OCI-LY7 (cell line): ENCODE measurements around the gene MYH6. TPM values are rescaled to one million over a fixed set of nuclear protein-coding genes. Genes with fewer than 3 reads are reported as not detected.

Experiments
- BruUV-seq: library from RNA; stranded (reverse); fragments of 400-500 nt; replicated peaks from 2 replicates; lab custom pipeline; 2021; lab: Mats Ljungman, UMichigan
- CTCF ChIA-PET: fragments of 300-600 bp; sonication (Branson Sonifier 250); formaldehyde crosslinking; loops from one replicate; lab custom pipeline; 2022; ENCODE audit warnings: antibody characterized with exemption; ENCODE audit not compliant: unreplicated experiment; lab: Charles Lee
- POLR2A ChIA-PET: fragments of 300-600 bp; sonication (Branson Sonifier 250); formaldehyde crosslinking; loops from one replicate; lab custom pipeline; 2022; ENCODE audit warnings: antibody characterized with exemption; lab: Charles Lee
- DNase-seq: peaks from one replicate; pipeline ENCODE4 v3.0.0-alpha.2; 2015; ENCODE audit warnings: low spot score
- H2AFZ ChIP-seq: fragments of 200-600 bp; sonication (generic), shearing (Covaris generic); 2 replicates; pipeline ENCODE4 v1.6.1; 2014; ENCODE audit warnings: mild to moderate bottlenecking, antibody characterized with exemption, low read length, moderate library complexity
- H3K27ac ChIP-seq: fragments of 200-600 bp; sonication (generic); 2 replicates; pipeline ENCODE4 v1.5.1; 2014; ENCODE audit warnings: mixed run types, low read depth, mild to moderate bottlenecking, moderate library complexity, low read length, inconsistent platforms; ENCODE audit not compliant: poor library complexity, severe bottlenecking
- H3K36me3 ChIP-seq: fragments of 200-600 bp; sonication (generic); 2 replicates; pipeline ENCODE4 v1.6.1; 2014; ENCODE audit warnings: mild to moderate bottlenecking, antibody characterized with exemption, low read length, moderate library complexity, mixed read lengths; ENCODE audit not compliant: insufficient read depth
- H3K4me1 ChIP-seq: fragments of 200-600 bp; sonication (generic); 2 replicates; pipeline ENCODE4 v1.5.1; 2014; ENCODE audit warnings: mild to moderate bottlenecking, low read length; ENCODE audit not compliant: insufficient read depth, poor library complexity, severe bottlenecking
- H3K4me2 ChIP-seq: fragments of 200-600 bp; sonication (generic); 2 replicates; pipeline ENCODE4 v1.6.1; 2014; ENCODE audit warnings: mild to moderate bottlenecking, low read length
- H3K4me3 ChIP-seq: fragments of 200-600 bp; sonication (generic); 2 replicates; pipeline ENCODE4 v1.5.1; 2014; ENCODE audit warnings: mild to moderate bottlenecking, low read depth, low read length; ENCODE audit not compliant: poor library complexity, severe bottlenecking
- H3K79me2 ChIP-seq: fragments of 200-600 bp; sonication (generic); 2 replicates; pipeline ENCODE4 v1.6.1; 2016; ENCODE audit warnings: low read depth, mild to moderate bottlenecking, low read length, moderate library complexity, mixed read lengths; ENCODE audit not compliant: insufficient read depth
- H3K9me2 ChIP-seq: fragments of 200-600 bp; sonication (generic); 2 replicates; pipeline ENCODE4 v1.6.1; 2016; ENCODE audit warnings: mild to moderate bottlenecking, low read length, mixed read lengths; ENCODE audit not compliant: insufficient read depth
- H3K9me3 ChIP-seq: fragments of 200-600 bp; sonication (generic); 2 replicates; pipeline ENCODE4 v1.6.1; 2014; ENCODE audit warnings: mild to moderate bottlenecking, mixed run types, low read length, mixed read lengths
- H4K20me1 ChIP-seq: fragments of 200-600 bp; sonication (generic); 2 replicates; pipeline ENCODE4 v1.6.1; 2014; ENCODE audit warnings: mild to moderate bottlenecking, antibody characterized with exemption, low read length, moderate library complexity, mixed read lengths; ENCODE audit not compliant: insufficient read depth
- CTCF ChIP-seq: fragments of 200-600 bp; sonication (generic); conservative IDR thresholded peaks from 2 replicates; pipeline ENCODE4 v1.5.1; 2014; ENCODE audit warnings: mild to moderate bottlenecking, antibody characterized with exemption, low read length, moderate library complexity, mixed read lengths
- EZH2phosphoT487 ChIP-seq: fragments of 200-600 bp; sonication (generic); IDR thresholded peaks from 2 replicates; pipeline ENCODE4 v1.6.1; 2018; ENCODE audit warnings: low read depth, borderline replicate concordance, mild to moderate bottlenecking, mixed run types, antibody characterized with exemption, low read length, moderate library complexity, mixed read lengths
- intact Hi-C: fragments of 100-400 bp; cut with micrococcal nuclease; formaldehyde crosslinking; loops from one replicate; pipeline ENCODE4 v1.10.0; 2022; ENCODE audit not compliant: unreplicated experiment
- microRNA-seq: library from miRNA; unstranded; fragments of <30 nt; microRNA quantifications from one replicate; pipeline ENCODE4 v1.2.0, GENCODE V29; 2022; ENCODE audit warnings: borderline replicate concordance
- small RNA-seq: library from RNA; depleted of rRNA; stranded (forward); fragments of <200 nt; gene quantifications from one replicate; pipeline ENCODE3, GENCODE V24; 2014
- total RNA-seq, 2 experiments: library from RNA; depleted of rRNA in 1 of 2; stranded (reverse); fragments of >200 nt in 1 of 2; shearing (Covaris generic) in 1 of 2; gene quantifications; 2 replicates each; pipeline ENCODE4 v1.2.3, GENCODE V29; 2014 to 2022

The MYH6 gene
- total RNA-seq, 2 experiments from 2014 or later, result not detected

GRCh38 chr14:23335623-23336022 is 72.5 kb downstream of the MYH6 start:
- H3K4me1 ChIP-seq, result no peaks in the 10 kb centered on the region
- no peak overlapping the region for H3K4me2 ChIP-seq
- intact Hi-C loops, result no loop called here
- H3K36me3 ChIP-seq, result no peaks in the 10 kb centered on the region
- H3K9me2 ChIP-seq, result no peaks in the 10 kb centered on the region
- TF ChIP-seq EZH2phosphoT487 (no peak), CTCF (no peak)
- H3K27ac ChIP-seq, result no peak overlapping the region
- DNase-seq, result no peak
- BruUV-seq, result no TSS peak
- no peaks in the 10 kb centered on the region for H3K79me2 ChIP-seq
- CTCF ChIA-PET, result no interaction called here
- peaks cover 31% of the 10 kb centered on the region for H3K9me3 ChIP-seq
- H2AFZ ChIP-seq, result no peak overlapping the region
- no peaks in the 10 kb centered on the region for H4K20me1 ChIP-seq
- POLR2A ChIA-PET, result interaction anchor here (0.7 to 4.0 kb wide), 2 partner anchors 9 to 14 kb away, joined by 3 to 14 read pairs; partner anchors contain the start of gene PABPN1
- H3K4me3 ChIP-seq, result no peak overlapping the region

Small RNAs within 50 kb of the gene (microRNA-seq; reads per million reads assigned to microRNA genes)
- gene MIR208A, result 3.0 reads per million
- not detected for gene MIR208B

Small RNAs within 50 kb of the gene (small RNA-seq; reads per million reads assigned to genes)
- gene MIR208A, result not detected
- gene MIR208B, result not detected

Other genes with a start within 250 kb of the MYH6 start
- 0.49 and 4.0 TPM in 2 replicates for gene SLC7A8, start 224.6 kb downstream of the MYH6 start, total RNA-seq (2014; rRNA removed; shearing (Covaris generic))
- 6.2 and 11.4 TPM in 2 replicates for gene SLC7A8, start 224.6 kb downstream of the MYH6 start, total RNA-seq (2022)
- not detected in 2 replicates for gene RNF212B, start 170.3 kb downstream of the MYH6 start, total RNA-seq (2014; rRNA removed; shearing (Covaris generic))
- not detected in 2 replicates for gene RNF212B, start 170.3 kb downstream of the MYH6 start, total RNA-seq (2022)
- 6.3 and 7.1 TPM in 2 replicates for gene HOMEZ, start 122.1 kb downstream of the MYH6 start, total RNA-seq (2014; rRNA removed; shearing (Covaris generic))
- 16.5 and 17.2 TPM in 2 replicates for gene HOMEZ, start 122.1 kb downstream of the MYH6 start, total RNA-seq (2022)
- 24.4 and 31.0 TPM in 2 replicates for gene PPP1R3E, start 105.4 kb downstream of the MYH6 start, total RNA-seq (2014; rRNA removed; shearing (Covaris generic))
- gene PPP1R3E, start 105.4 kb downstream of the MYH6 start, total RNA-seq (2022), result 95.5 and 102 TPM in 2 replicates
- 7.2 and 8.6 TPM in 2 replicates for gene BCL2L2, start 101.4 kb downstream of the MYH6 start, total RNA-seq (2014; rRNA removed; shearing (Covaris generic))
- 17.4 and 18.0 TPM in 2 replicates for gene BCL2L2, start 101.4 kb downstream of the MYH6 start, total RNA-seq (2022)
- 120 and 167 TPM in 2 replicates for gene PABPN1, start 86.8 kb downstream of the MYH6 start, total RNA-seq (2014; rRNA removed; shearing (Covaris generic))
- gene PABPN1, start 86.8 kb downstream of the MYH6 start, total RNA-seq (2022), result 314 and 319 TPM in 2 replicates
- not detected in 2 replicates for gene SLC22A17, start 55.4 kb downstream of the MYH6 start, total RNA-seq (2014; rRNA removed; shearing (Covaris generic))
- gene SLC22A17, start 55.4 kb downstream of the MYH6 start, total RNA-seq (2022), result not detected in 2 replicates
- gene EFS, start 43.1 kb downstream of the MYH6 start, total RNA-seq (2014; rRNA removed; shearing (Covaris generic)), result not detected in 2 replicates
- not detected in 2 replicates for gene EFS, start 43.1 kb downstream of the MYH6 start, total RNA-seq (2022)
- not detected in 2 replicates for gene IL25, start 35.5 kb downstream of the MYH6 start, total RNA-seq (2014; rRNA removed; shearing (Covaris generic))
- not detected in 2 replicates for gene IL25, start 35.5 kb downstream of the MYH6 start, total RNA-seq (2022)
- gene CMTM5, start 31.2 kb downstream of the MYH6 start, total RNA-seq (2014; rRNA removed; shearing (Covaris generic)), result not detected in 2 replicates
- gene CMTM5, start 31.2 kb downstream of the MYH6 start, total RNA-seq (2022), result not detected in 2 replicates
- gene MYH7, start 27.4 kb upstream of the MYH6 start, total RNA-seq (2014; rRNA removed; shearing (Covaris generic)), result not detected in 2 replicates
- not detected in 2 replicates for gene MYH7, start 27.4 kb upstream of the MYH6 start, total RNA-seq (2022)
- gene NGDN, start 61.4 kb upstream of the MYH6 start, total RNA-seq (2014; rRNA removed; shearing (Covaris generic)), result 53.6 and 87.1 TPM in 2 replicates
- 48.7 and 57.5 TPM in 2 replicates for gene NGDN, start 61.4 kb upstream of the MYH6 start, total RNA-seq (2022)
- 0.60 and 0.62 TPM in 2 replicates for gene ZFHX2, start 143.5 kb upstream of the MYH6 start, total RNA-seq (2014; rRNA removed; shearing (Covaris generic))
- gene ZFHX2, start 143.5 kb upstream of the MYH6 start, total RNA-seq (2022), result 1.2 and 1.8 TPM in 2 replicates
- gene THTPA, start 148.0 kb upstream of the MYH6 start, total RNA-seq (2014; rRNA removed; shearing (Covaris generic)), result 20.9 and 28.6 TPM in 2 replicates
- 15.4 and 16.9 TPM in 2 replicates for gene THTPA, start 148.0 kb upstream of the MYH6 start, total RNA-seq (2022)
- 110 and 129 TPM in 2 replicates for gene AP1G2, start 159.5 kb upstream of the MYH6 start, total RNA-seq (2014; rRNA removed; shearing (Covaris generic))
- 209 and 235 TPM in 2 replicates for gene AP1G2, start 159.5 kb upstream of the MYH6 start, total RNA-seq (2022)
- gene JPH4, start 170.5 kb upstream of the MYH6 start, total RNA-seq (2014; rRNA removed; shearing (Covaris generic)), result not detected in 2 replicates
- gene JPH4, start 170.5 kb upstream of the MYH6 start, total RNA-seq (2022), result not detected in 2 replicates
- gene DHRS2, start 228.1 kb upstream of the MYH6 start, total RNA-seq (2014; rRNA removed; shearing (Covaris generic)), result not detected in 2 replicates
- gene DHRS2, start 228.1 kb upstream of the MYH6 start, total RNA-seq (2022), result not detected in 2 replicates